ENCODE measurements around the gene MRLN. TPM values are rescaled to one million over a fixed set of nuclear protein-coding genes. Genes with fewer than 3 reads are reported as not detected.

MRLN gene
- total RNA-seq (not detected in 2 replicates), polyA plus RNA-seq (not detected in 2 replicates)

GRCh38 chr10:59753267-59753666, at the start of gene MRLN:
TSS of gene MRLN (minus strand) at chr10:59753455.
- Histone ChIP-seq H3K36me3 (replicated peaks; ENCODE audit: insufficient read depth, low read depth) (no peaks in the 10 kb centered on the region), H3K27ac (no peak within 1 kb of the TSS), H3K4me3 (no peak within 1 kb of the TSS), H3K9me2 (replicated peaks; ENCODE audit: insufficient read depth) (no peaks in the 10 kb centered on the region), H4K20me1 (ENCODE audit: insufficient read depth, poor library complexity, severe bottlenecking) (no peaks in the 10 kb centered on the region), H3K27me3 (no peaks in the 10 kb centered on the region), H3K79me2 (no peaks in the 10 kb centered on the region), H3K4me2 (no peak within 1 kb of the TSS), H2AFZ (no peak within 1 kb of the TSS), H3K4me1 (ENCODE audit: insufficient read depth) (no peaks in the 10 kb centered on the region), H3K9me3 (ENCODE audit: low read depth) (no peaks in the 10 kb centered on the region)
- 66% methylated on average over 3 of the region's 3 CpGs for WGBS (ENCODE audit: low lambda C conversion rate, missing lambda C conversion rate)
- no peak for DNase-seq (ENCODE audit: low spot score)
- TF ChIP-seq EZH2 (IDR thresholded peaks at IDR 0.05; ENCODE audit: borderline replicate concordance), result no peak
- TF ChIP-seq EZH2phosphoT487 (IDR thresholded peaks at IDR 0.05; ENCODE audit: low read depth, severe bottlenecking, unreplicated experiment), result no peak
- no peak for TF ChIP-seq CTCF (IDR thresholded peaks at IDR 0.05; ENCODE audit: poor library complexity)

- H3K36me3 ChIP-seq (replicated peaks; ENCODE audit: insufficient read depth, low read depth), result no peaks in the 10 kb centered on the region
- H3K79me2 ChIP-seq, result no peaks in the 10 kb centered on the region
- no peaks in the 10 kb centered on the region for H3K9me2 ChIP-seq (replicated peaks; ENCODE audit: insufficient read depth)
- no peak overlapping the region for H3K4me2 ChIP-seq
- WGBS (ENCODE audit: low lambda C conversion rate, missing lambda C conversion rate), result 98% methylated on average over 2 of the region's 2 CpGs
- H3K9me3 ChIP-seq (ENCODE audit: low read depth), result no peaks in the 10 kb centered on the region
- H2AFZ ChIP-seq, result no peak overlapping the region
- TF ChIP-seq EZH2 (IDR thresholded peaks at IDR 0.05; ENCODE audit: borderline replicate concordance) (no peak), CTCF (IDR thresholded peaks at IDR 0.05; ENCODE audit: poor library complexity) (no peak), EZH2phosphoT487 (IDR thresholded peaks at IDR 0.05; ENCODE audit: low read depth, severe bottlenecking, unreplicated experiment) (no peak)
- no peaks in the 10 kb centered on the region for H3K27me3 ChIP-seq
- H4K20me1 ChIP-seq (ENCODE audit: insufficient read depth, poor library complexity, severe bottlenecking), result no peaks in the 10 kb centered on the region
- DNase-seq (ENCODE audit: low spot score), result no peak
- H3K4me1 ChIP-seq (ENCODE audit: insufficient read depth), result no peaks in the 10 kb centered on the region
- H3K4me3 ChIP-seq, result no peak overlapping the region
- no peak overlapping the region for H3K27ac ChIP-seq
Observed at GRCh38 chr10:59801171-59801570, 47.9 kb upstream of the MRLN start.

GRCh38 chr10:59799421-59799820, 46.2 kb upstream of the MRLN start:
- Histone ChIP-seq H3K36me3 (replicated peaks; ENCODE audit: insufficient read depth, low read depth) (no peaks in the 10 kb centered on the region), H3K4me3 (no peak overlapping the region), H2AFZ (no peak overlapping the region), H3K9me3 (ENCODE audit: low read depth) (no peaks in the 10 kb centered on the region), H3K9me2 (replicated peaks; ENCODE audit: insufficient read depth) (no peaks in the 10 kb centered on the region), H4K20me1 (ENCODE audit: insufficient read depth, poor library complexity, severe bottlenecking) (no peaks in the 10 kb centered on the region), H3K27ac (no peak overlapping the region), H3K4me1 (ENCODE audit: insufficient read depth) (no peaks in the 10 kb centered on the region), H3K27me3 (no peaks in the 10 kb centered on the region), H3K79me2 (no peaks in the 10 kb centered on the region), H3K4me2 (no peak overlapping the region)
- no peak for TF ChIP-seq EZH2phosphoT487 (IDR thresholded peaks at IDR 0.05; ENCODE audit: low read depth, severe bottlenecking, unreplicated experiment)
- no peak for TF ChIP-seq CTCF (IDR thresholded peaks at IDR 0.05; ENCODE audit: poor library complexity)
- no peak for TF ChIP-seq EZH2 (IDR thresholded peaks at IDR 0.05; ENCODE audit: borderline replicate concordance)
- 94% methylated on average over 1 of the region's 1 CpG for WGBS (ENCODE audit: low lambda C conversion rate, missing lambda C conversion rate)
- DNase-seq (ENCODE audit: low spot score), result no peak

GRCh38 chr10:59793919-59794318, 40.7 kb upstream of the MRLN start:
- H3K27ac ChIP-seq, result no peak overlapping the region
- TF ChIP-seq EZH2 (IDR thresholded peaks at IDR 0.05; ENCODE audit: borderline replicate concordance) (no peak), CTCF (IDR thresholded peaks at IDR 0.05; ENCODE audit: poor library complexity) (no peak), EZH2phosphoT487 (IDR thresholded peaks at IDR 0.05; ENCODE audit: low read depth, severe bottlenecking, unreplicated experiment) (no peak)
- no peaks in the 10 kb centered on the region for H4K20me1 ChIP-seq (ENCODE audit: insufficient read depth, poor library complexity, severe bottlenecking)
- no peaks in the 10 kb centered on the region for H3K4me1 ChIP-seq (ENCODE audit: insufficient read depth)
- WGBS (ENCODE audit: low lambda C conversion rate, missing lambda C conversion rate), result 72% methylated on average over 2 of the region's 2 CpGs
- H3K4me2 ChIP-seq, result no peak overlapping the region
- no peaks in the 10 kb centered on the region for H3K79me2 ChIP-seq
- no peak for DNase-seq (ENCODE audit: low spot score)
- H2AFZ ChIP-seq, result no peak overlapping the region
- H3K4me3 ChIP-seq, result no peak overlapping the region
- H3K9me3 ChIP-seq (ENCODE audit: low read depth), result no peaks in the 10 kb centered on the region
- no peaks in the 10 kb centered on the region for H3K27me3 ChIP-seq
- no peaks in the 10 kb centered on the region for H3K9me2 ChIP-seq (replicated peaks; ENCODE audit: insufficient read depth)
- H3K36me3 ChIP-seq (replicated peaks; ENCODE audit: insufficient read depth, low read depth), result no peaks in the 10 kb centered on the region

Data from hepatocyte (in vitro differentiated cells).